WTC11 (cell line): ENCODE data around the gene GATA2. TPM values are rescaled to one million over a fixed set of nuclear protein-coding genes. Genes with fewer than 3 reads are reported as not detected.

Experiments used
- ATAC-seq: fragments of 200-7000 bp; cut with Tn5 transposase; 2 replicates; pipeline ENCODE4 v1.10.0; 2021; ENCODE audit warnings: mild to moderate bottlenecking, moderate library complexity
- CTCF ChIA-PET: fragments of 300-600 bp; sonication (Branson Sonifier 250); formaldehyde crosslinking; loops from one replicate; lab custom pipeline; 2021; ENCODE audit warnings: antibody characterized with exemption; lab: Charles Lee
- POLR2A ChIA-PET: fragments of 350-600 bp; sonication (Branson Sonifier 250); formaldehyde crosslinking; loops from one replicate; lab custom pipeline; 2021; ENCODE audit warnings: antibody characterized with exemption; lab: Charles Lee
- DNase-seq: peaks from one replicate; pipeline ENCODE4 v3.0.0; 2021; ENCODE audit warnings: low spot score
- H3K27ac Mint-ChIP-seq: 2 replicates; pipeline ENCODE4 v1.8.0; 2021; ENCODE audit warnings: mixed read lengths
- H3K27me3 Mint-ChIP-seq: 2 replicates; pipeline ENCODE4 v1.8.0; 2021; ENCODE audit warnings: low read depth, mild to moderate bottlenecking, moderate library complexity, mixed read lengths
- H3K36me3 Mint-ChIP-seq: 2 replicates; pipeline ENCODE4 v1.8.0; 2021; ENCODE audit warnings: mixed read lengths
- H3K4me1 Mint-ChIP-seq: 2 replicates; pipeline ENCODE4 v1.8.0; 2022; ENCODE audit warnings: mixed read lengths
- H3K4me3 Mint-ChIP-seq: 2 replicates; pipeline ENCODE4 v1.8.0; 2021; ENCODE audit warnings: mild to moderate bottlenecking, moderate library complexity, mixed read lengths
- H3K9me3 Mint-ChIP-seq: 2 replicates; pipeline ENCODE4 v1.8.0; 2021; ENCODE audit warnings: mixed read lengths
- CREB1 ChIP-seq: sonication (generic); formaldehyde crosslinking; IDR thresholded peaks from 2 replicates; pipeline ENCODE4 v1.8.0; 2023; ENCODE audit warnings: mild to moderate bottlenecking, missing genetic modification reagents
- CREM ChIP-seq: sonication (generic); formaldehyde crosslinking; IDR thresholded peaks from 2 replicates; pipeline ENCODE4 v1.8.1; 2022; ENCODE audit warnings: mild to moderate bottlenecking, missing genetic modification reagents, moderate library complexity
- FOXK1 ChIP-seq: sonication (generic); formaldehyde crosslinking; IDR thresholded peaks from 2 replicates; pipeline ENCODE4 v1.8.0; 2022; ENCODE audit warnings: mild to moderate bottlenecking, moderate library complexity, missing genetic modification reagents
- FOXP1 ChIP-seq: sonication (generic); formaldehyde crosslinking; IDR thresholded peaks from 2 replicates; pipeline ENCODE4 v1.8.0; 2022; ENCODE audit warnings: missing genetic modification reagents, mild to moderate bottlenecking, moderate library complexity, borderline replicate concordance
- NR2C2 ChIP-seq: sonication (generic); formaldehyde crosslinking; IDR thresholded peaks from 2 replicates; pipeline ENCODE4 v1.8.0; 2022; ENCODE audit warnings: mild to moderate bottlenecking, missing genetic modification reagents
- PRRX2 ChIP-seq: fragments of 250-450 bp; sonication (Bioruptor Pico); IDR thresholded peaks from 2 replicates; pipeline ENCODE4 v1.8.0; 2021; ENCODE audit warnings: mild to moderate bottlenecking
- RELA ChIP-seq: sonication (generic); formaldehyde crosslinking; IDR thresholded peaks from 2 replicates; pipeline ENCODE4 v1.8.1; 2022; ENCODE audit warnings: missing genetic modification reagents, mild to moderate bottlenecking, borderline replicate concordance
- RORB ChIP-seq: fragments of 250-450 bp; sonication (Bioruptor Pico); IDR thresholded peaks from 2 replicates; pipeline ENCODE4 v1.9.0; 2021; ENCODE audit warnings: mild to moderate bottlenecking
- SOX15 ChIP-seq: fragments of 250-450 bp; sonication (Bioruptor Pico); IDR thresholded peaks from 2 replicates; pipeline ENCODE4 v1.9.0; 2021; ENCODE audit warnings: mild to moderate bottlenecking
- TEAD1 ChIP-seq: sonication (generic); formaldehyde crosslinking; IDR thresholded peaks from 2 replicates; pipeline ENCODE4 v1.8.0; 2022; ENCODE audit warnings: mild to moderate bottlenecking, missing genetic modification reagents
- total RNA-seq: library from RNA; stranded (reverse); gene quantifications from 3 replicates; pipeline ENCODE4 v1.2.3, GENCODE V29; 2021
- TF ChIP-seq, protein P1 (sequence below): sonication (generic); formaldehyde crosslinking; conservative IDR thresholded peaks from 2 replicates; pipeline ENCODE4 v1.8.1; 2022; ENCODE audit warnings: mild to moderate bottlenecking, missing genetic modification reagents
- TF ChIP-seq, protein P2 (sequence below): sonication (generic); formaldehyde crosslinking; IDR thresholded peaks from 2 replicates; pipeline ENCODE4 v1.8.1; 2022; ENCODE audit warnings: mild to moderate bottlenecking, missing genetic modification reagents, moderate library complexity, borderline replicate concordance
- TF ChIP-seq, protein P3 (sequence below): sonication (generic); formaldehyde crosslinking; IDR thresholded peaks from 2 replicates; pipeline ENCODE4 v1.8.0; 2023; ENCODE audit warnings: missing genetic modification reagents
- TF ChIP-seq, protein P4 (sequence below): fragments of 250-450 bp; sonication (Bioruptor Pico); IDR thresholded peaks from 2 replicates; pipeline ENCODE4 v1.9.0; 2021; ENCODE audit warnings: moderate library complexity, mild to moderate bottlenecking, inconsistent platforms, borderline replicate concordance
- TF ChIP-seq, protein P5 (sequence below): sonication (generic); formaldehyde crosslinking; IDR thresholded peaks from 2 replicates; pipeline ENCODE4 v1.8.1; 2022; ENCODE audit warnings: missing genetic modification reagents, borderline replicate concordance
- TF ChIP-seq, protein P6 (sequence below): fragments of 250-450 bp; sonication (Bioruptor Pico); IDR thresholded peaks from 2 replicates; pipeline ENCODE4 v1.9.0; 2021; ENCODE audit warnings: mild to moderate bottlenecking, borderline replicate concordance
- TF ChIP-seq, protein P7 (sequence below): sonication (generic); formaldehyde crosslinking; IDR thresholded peaks from 2 replicates; pipeline ENCODE4 v1.8.1; 2023; ENCODE audit warnings: mild to moderate bottlenecking, moderate library complexity, missing genetic modification reagents

GATA2 gene
- total RNA-seq, 1 experiment from 2014 or later, result 1.6 TPM

DNA sequence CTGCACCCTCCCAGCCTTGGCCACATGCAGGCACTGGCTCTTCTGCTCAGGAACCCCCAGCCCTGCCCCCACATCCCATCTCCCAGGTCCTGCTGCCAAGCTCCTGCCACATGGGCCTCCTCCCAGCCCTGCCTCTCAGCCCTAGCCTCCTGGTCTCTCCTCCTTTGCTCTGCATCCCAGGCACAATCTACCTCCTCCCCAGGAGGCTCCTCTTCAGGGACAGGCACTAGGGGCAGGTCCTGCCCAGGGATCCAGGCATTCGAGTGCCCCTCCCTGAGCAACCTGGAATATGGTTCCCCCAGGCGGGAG lies 38.7 kb downstream of the GATA2 start:
- Mint-ChIP-seq H3K4me3 (no peak overlapping the region), H3K27me3 (peaks cover 29% of the 10 kb centered on the region), H3K9me3 (no peaks in the 10 kb centered on the region), H3K27ac (no peak overlapping the region), H3K4me1 (no peaks in the 10 kb centered on the region), H3K36me3 (no peaks in the 10 kb centered on the region)
- DNase-seq (no peak), ATAC-seq (no peak)
- CTCF ChIA-PET, result no interaction called here
- POLR2A ChIA-PET, result no interaction called here
- TF ChIP-seq, protein P1, sequence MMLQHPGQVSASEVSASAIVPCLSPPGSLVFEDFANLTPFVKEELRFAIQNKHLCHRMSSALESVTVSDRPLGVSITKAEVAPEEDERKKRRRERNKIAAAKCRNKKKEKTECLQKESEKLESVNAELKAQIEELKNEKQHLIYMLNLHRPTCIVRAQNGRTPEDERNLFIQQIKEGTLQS, result no peak
- no peak for TF ChIP-seq NR2C2 (CRISPR knock-in tag)
- TF ChIP-seq, protein P2, sequence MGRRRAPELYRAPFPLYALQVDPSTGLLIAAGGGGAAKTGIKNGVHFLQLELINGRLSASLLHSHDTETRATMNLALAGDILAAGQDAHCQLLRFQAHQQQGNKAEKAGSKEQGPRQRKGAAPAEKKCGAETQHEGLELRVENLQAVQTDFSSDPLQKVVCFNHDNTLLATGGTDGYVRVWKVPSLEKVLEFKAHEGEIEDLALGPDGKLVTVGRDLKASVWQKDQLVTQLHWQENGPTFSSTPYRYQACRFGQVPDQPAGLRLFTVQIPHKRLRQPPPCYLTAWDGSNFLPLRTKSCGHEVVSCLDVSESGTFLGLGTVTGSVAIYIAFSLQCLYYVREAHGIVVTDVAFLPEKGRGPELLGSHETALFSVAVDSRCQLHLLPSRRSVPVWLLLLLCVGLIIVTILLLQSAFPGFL, result no peak
- no peak for TF ChIP-seq FOXP1 (CRISPR knock-in tag)
- TF ChIP-seq, protein P3, sequence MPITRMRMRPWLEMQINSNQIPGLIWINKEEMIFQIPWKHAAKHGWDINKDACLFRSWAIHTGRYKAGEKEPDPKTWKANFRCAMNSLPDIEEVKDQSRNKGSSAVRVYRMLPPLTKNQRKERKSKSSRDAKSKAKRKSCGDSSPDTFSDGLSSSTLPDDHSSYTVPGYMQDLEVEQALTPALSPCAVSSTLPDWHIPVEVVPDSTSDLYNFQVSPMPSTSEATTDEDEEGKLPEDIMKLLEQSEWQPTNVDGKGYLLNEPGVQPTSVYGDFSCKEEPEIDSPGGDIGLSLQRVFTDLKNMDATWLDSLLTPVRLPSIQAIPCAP (CRISPR knock-in tag), result no peak
- TF ChIP-seq SOX15 (CRISPR knock-in tag), result no peak
- TF ChIP-seq RORB (CRISPR knock-in tag), result no peak
- TF ChIP-seq, protein P4, sequence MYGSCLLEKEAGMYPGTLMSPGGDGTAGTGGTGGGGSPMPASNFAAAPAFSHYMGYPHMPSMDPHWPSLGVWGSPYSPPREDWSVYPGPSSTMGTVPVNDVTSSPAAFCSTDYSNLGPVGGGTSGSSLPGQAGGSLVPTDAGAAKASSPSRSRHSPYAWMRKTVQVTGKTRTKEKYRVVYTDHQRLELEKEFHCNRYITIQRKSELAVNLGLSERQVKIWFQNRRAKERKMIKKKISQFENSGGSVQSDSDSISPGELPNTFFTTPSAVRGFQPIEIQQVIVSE, result no peak
- no peak for TF ChIP-seq RELA (CRISPR knock-in tag)
- TF ChIP-seq TEAD1 (CRISPR knock-in tag), result no peak
- TF ChIP-seq, protein P5, sequence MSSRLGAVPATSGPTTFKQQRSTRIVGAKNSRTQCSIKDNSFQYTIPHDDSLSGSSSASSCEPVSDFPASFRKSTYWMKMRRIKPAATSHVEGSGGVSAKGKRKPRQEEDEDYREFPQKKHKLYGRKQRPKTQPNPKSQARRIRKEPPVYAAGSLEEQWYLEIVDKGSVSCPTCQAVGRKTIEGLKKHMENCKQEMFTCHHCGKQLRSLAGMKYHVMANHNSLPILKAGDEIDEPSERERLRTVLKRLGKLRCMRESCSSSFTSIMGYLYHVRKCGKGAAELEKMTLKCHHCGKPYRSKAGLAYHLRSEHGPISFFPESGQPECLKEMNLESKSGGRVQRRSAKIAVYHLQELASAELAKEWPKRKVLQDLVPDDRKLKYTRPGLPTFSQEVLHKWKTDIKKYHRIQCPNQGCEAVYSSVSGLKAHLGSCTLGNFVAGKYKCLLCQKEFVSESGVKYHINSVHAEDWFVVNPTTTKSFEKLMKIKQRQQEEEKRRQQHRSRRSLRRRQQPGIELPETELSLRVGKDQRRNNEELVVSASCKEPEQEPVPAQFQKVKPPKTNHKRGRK, result no peak
- no peak for TF ChIP-seq CREB1
- TF ChIP-seq, protein P6, sequence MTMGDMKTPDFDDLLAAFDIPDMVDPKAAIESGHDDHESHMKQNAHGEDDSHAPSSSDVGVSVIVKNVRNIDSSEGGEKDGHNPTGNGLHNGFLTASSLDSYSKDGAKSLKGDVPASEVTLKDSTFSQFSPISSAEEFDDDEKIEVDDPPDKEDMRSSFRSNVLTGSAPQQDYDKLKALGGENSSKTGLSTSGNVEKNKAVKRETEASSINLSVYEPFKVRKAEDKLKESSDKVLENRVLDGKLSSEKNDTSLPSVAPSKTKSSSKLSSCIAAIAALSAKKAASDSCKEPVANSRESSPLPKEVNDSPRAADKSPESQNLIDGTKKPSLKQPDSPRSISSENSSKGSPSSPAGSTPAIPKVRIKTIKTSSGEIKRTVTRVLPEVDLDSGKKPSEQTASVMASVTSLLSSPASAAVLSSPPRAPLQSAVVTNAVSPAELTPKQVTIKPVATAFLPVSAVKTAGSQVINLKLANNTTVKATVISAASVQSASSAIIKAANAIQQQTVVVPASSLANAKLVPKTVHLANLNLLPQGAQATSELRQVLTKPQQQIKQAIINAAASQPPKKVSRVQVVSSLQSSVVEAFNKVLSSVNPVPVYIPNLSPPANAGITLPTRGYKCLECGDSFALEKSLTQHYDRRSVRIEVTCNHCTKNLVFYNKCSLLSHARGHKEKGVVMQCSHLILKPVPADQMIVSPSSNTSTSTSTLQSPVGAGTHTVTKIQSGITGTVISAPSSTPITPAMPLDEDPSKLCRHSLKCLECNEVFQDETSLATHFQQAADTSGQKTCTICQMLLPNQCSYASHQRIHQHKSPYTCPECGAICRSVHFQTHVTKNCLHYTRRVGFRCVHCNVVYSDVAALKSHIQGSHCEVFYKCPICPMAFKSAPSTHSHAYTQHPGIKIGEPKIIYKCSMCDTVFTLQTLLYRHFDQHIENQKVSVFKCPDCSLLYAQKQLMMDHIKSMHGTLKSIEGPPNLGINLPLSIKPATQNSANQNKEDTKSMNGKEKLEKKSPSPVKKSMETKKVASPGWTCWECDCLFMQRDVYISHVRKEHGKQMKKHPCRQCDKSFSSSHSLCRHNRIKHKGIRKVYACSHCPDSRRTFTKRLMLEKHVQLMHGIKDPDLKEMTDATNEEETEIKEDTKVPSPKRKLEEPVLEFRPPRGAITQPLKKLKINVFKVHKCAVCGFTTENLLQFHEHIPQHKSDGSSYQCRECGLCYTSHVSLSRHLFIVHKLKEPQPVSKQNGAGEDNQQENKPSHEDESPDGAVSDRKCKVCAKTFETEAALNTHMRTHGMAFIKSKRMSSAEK (CRISPR knock-in tag), result no peak
- no peak for TF ChIP-seq CREM (CRISPR knock-in tag)
- TF ChIP-seq FOXK1 (CRISPR knock-in tag), result no peak
- TF ChIP-seq, protein P7, sequence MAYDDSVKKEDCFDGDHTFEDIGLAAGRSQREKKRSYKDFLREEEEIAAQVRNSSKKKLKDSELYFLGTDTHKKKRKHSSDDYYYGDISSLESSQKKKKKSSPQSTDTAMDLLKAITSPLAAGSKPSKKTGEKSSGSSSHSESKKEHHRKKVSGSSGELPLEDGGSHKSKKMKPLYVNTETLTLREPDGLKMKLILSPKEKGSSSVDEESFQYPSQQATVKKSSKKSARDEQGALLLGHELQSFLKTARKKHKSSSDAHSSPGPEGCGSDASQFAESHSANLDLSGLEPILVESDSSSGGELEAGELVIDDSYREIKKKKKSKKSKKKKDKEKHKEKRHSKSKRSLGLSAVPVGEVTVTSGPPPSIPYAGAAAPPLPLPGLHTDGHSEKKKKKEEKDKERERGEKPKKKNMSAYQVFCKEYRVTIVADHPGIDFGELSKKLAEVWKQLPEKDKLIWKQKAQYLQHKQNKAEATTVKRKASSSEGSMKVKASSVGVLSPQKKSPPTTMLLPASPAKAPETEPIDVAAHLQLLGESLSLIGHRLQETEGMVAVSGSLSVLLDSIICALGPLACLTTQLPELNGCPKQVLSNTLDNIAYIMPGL (CRISPR knock-in tag), result no peak
- no peak for TF ChIP-seq PRRX2 (CRISPR knock-in tag)
- TF ChIP-seq, all 79 proteins: peak for 0
